ENCODE measurements around the gene NUBPL.
"Not testable (repeated sequence)": the region's sequence is repeated elsewhere in the genome, so short reads cannot be mapped to it uniquely, and the experiment has no call there.

Gene NUBPL

GRCh38 chr14:31884776-31885379 is 323.7 kb downstream of the NUBPL start:
- no peak for DNase-seq

DNA sequence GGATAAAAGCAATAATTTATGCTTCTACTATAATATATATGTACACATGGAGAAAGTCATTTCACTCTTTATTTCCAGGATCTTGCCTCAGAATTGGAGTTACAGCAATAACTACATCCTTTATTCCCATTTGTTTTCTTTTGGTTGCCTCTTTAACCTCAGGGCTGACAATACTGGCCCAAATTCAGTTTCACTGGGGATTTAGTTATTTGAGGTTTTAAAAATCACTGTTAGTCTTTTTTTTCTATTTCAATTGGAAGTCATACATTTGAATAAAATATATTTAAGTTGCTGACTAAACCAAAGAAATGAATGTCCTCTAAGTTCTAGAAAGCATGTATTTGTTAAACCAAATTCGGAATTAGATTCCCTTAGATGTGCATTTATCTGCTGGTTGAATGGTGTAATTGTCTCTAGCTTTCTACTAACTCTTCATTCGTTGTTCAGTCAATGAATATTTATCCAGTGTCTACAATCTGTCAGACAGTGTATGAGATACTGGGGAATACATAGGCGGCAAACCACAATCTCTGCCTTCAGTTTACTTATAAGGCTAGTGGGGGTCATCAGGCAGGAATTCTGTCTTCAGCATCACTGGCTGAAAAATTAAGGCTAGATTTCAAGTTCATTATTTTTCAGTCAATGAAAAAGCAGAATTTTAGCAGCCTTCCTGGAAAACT is 325.1 kb downstream of the NUBPL start:
- DNase-seq: no peak

DNA sequence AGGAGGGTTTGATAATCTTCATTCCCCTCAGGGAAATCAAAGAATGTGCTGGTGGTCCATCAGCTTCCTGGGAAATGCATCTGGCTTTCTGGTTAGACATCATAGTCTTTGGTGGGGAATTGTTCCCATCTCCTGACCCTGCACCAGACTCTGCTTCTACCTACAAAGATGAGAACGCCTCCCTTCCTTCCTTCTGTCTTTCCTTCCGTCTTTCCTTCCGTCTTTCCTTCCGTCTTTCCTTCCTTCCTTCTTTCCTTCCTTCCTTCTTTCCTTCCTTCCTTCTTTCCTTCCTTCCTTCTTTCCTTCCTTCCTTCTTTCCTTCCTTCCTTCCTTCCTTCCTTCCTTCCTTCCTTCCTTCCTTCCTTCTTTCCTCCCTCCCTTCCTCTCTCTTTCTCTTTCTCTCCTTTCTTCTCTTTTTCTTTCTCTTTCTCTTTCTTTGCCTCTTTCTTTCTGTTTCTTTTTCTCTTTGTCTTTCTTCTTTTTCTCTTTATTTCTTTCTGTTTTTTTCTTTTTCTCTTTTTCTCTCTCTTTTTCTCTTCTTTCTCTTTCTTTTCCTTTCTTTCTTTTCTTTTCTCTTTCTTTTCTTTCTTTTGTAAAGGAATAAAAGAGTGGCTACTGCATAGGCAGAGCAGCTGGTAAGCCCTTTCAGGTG is 326.9 kb downstream of the NUBPL start:
- no peak for DNase-seq

- DNase-seq: no peak
These were observed 328.1 kb downstream of the NUBPL start for GRCh38 chr14:31889297-31889696.

DNA sequence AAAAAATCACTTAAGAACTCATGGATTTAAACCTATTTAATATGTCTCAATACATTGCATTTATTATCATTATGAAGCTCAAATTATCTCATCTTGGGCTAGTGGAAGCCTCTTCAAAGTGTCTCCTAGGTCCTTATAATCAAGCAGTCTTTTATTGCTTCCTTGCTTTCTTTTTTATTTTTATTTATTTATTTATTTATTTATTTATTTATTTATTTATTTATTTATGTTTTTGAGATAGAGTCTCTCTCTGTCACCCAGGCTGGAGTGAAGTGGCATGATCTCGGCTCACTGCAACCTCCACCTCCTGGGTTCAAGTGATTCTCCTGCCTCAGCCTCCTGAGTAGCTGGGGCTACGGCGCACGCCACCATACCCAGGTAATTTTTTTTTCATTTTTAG is 329.0 kb downstream of the NUBPL start:
- not testable (repeated sequence) for DNase-seq

DNA sequence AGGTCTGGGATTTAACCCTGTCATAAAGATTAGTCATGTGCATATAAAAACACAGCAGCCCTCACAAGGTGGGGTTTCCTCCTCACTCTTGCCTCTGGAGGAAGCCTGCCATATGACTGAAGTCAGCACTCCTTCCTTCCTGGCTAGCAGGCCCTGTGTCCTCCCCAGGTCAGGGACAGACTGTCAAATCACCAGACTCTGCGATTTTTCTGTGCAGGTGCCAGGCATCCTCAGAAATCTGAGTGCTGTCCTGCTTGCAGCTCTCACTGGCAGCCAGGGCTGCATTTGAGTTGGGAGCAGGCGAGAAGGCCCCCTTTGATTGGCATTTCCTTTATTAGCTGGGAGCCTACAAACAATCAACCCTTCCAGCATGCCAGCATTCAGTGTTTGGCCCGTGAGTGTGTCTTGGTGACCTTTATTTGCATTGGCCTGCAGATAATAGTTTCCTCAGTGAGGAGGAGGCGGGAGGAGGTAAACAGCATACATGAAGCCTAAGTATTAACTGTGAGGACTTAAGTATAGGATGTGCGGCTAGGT is 332.1 kb downstream of the NUBPL start:
- no peak for DNase-seq

- DNase-seq: no peak
These were observed 333.1 kb downstream of the NUBPL start for GRCh38 chr14:31894351-31894750.

GRCh38 chr14:31895206-31895605 is 334.0 kb downstream of the NUBPL start:
- no peak for DNase-seq

DNA sequence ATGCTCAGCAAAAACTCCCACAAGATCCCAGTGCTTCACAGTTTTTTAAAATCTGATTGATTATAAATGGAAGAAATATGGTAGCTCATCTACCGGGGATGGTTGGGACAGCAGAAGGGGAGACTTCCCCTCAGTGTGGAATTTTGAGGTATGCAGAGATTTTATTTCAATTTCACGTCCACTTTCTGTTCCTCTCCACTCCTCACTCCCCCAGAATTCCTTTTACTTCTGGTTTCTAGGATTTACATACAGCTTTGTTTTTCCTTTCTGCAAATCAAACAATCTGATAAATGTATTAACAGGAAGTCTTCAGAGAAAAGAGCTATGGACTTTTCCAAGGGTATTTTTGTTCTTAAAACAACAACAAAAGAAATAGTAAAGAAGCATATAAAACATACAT is 334.4 kb downstream of the NUBPL start:
- DNase-seq: no peak

DNA sequence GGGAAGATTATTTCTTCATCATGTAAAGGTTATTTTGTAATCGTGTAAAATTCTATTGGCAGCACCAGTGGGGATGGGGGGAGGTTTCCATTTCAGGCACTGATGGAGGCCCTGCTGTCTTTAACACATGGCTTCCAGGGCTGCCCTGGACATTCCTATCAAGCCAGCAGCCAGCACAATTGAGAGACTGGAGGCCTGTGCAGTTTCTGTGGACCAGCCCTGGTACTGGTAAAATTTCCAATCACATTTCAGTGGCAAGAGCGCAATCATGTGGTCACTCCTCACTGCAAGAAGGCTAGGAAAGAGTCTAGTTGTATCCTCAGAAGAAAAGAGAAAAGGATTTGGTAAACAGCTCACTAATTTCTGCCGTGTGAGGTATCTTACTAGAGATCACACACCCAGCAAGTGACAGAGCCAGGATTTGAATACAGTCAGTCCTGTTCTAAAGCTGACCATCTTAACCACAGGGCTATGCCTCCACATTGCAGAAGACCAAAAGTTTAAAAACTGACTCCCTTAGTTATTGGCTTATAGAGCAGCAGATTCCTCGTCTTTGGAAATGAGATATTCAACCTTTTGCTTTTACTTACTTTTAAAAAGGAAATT is 336.5 kb downstream of the NUBPL start:
- DNase-seq: no peak

- no peak for DNase-seq
These were observed 337.8 kb downstream of the NUBPL start for GRCh38 chr14:31898838-31899528.

GRCh38 chr14:31902002-31902401 is 340.8 kb downstream of the NUBPL start:
- DNase-seq: no peak

GRCh38 chr14:31902945-31903646 is 341.9 kb downstream of the NUBPL start:
- DNase-seq: no peak

DNA sequence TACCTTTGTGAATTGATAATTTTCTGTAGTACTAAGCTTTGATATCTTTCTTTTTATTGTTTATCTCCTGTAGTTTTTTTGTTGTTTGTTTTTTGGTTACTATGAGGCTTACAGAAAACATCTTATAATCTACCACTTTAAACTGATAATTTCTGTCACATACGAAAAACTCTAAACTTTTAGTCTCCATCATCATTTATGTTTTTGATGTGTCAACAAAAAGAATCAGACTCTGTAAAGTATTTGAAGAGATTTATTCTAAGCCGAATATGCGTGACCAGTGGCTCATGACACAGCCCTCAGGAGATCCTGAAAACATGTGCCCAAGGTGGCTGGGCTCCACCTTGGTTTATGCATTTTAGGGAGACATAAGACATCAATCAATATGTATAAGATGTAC is 348.8 kb downstream of the NUBPL start:
- no peak for DNase-seq
